Liver (tissue), 3 donors: ENCODE results near the gene PTPMT1.

Source experiments
- GABPA ChIP-seq, 2 donors: IDR thresholded peaks in 1 of 2; conservative IDR thresholded peaks in 1 of 2; 2 replicates each; pipeline ENCODE4 v1.6.1; 2016; ENCODE audit warnings: antibody characterized with exemption in 2 of 2, mild to moderate bottlenecking in 1 of 2, moderate library complexity in 1 of 2
- YY1 ChIP-seq: IDR thresholded peaks from 2 replicates; pipeline ENCODE4 v1.6.1; 2016; ENCODE audit warnings: antibody characterized with exemption, mild to moderate bottlenecking
- TF ChIP-seq, protein P1 (sequence below): fragments of 150-350 bp; IDR thresholded peaks from 2 replicates; pipeline ENCODE4 v1.5.1; 2017; ENCODE audit warnings: improper control_type of control experiment, low read depth, low read length; ENCODE audit not compliant: missing input control
- donor health status: healthy.
- donor health status: healthy.

DNA sequence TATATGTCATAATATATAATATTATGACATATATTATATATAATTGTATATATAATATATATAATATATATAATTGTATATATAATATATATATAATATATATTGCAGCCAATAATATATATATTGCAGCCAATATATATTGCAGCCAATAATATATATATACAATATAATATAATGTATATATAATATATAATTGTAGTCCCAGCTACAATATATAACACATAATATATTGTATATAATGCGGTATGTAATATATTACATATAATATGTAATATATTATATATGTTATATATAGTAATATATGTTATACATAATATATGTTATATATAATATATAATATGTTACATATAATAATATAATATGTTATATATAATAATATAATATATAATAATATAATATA lies 6.7 kb upstream of the PTPMT1 start:
- TF ChIP-seq, protein P1, sequence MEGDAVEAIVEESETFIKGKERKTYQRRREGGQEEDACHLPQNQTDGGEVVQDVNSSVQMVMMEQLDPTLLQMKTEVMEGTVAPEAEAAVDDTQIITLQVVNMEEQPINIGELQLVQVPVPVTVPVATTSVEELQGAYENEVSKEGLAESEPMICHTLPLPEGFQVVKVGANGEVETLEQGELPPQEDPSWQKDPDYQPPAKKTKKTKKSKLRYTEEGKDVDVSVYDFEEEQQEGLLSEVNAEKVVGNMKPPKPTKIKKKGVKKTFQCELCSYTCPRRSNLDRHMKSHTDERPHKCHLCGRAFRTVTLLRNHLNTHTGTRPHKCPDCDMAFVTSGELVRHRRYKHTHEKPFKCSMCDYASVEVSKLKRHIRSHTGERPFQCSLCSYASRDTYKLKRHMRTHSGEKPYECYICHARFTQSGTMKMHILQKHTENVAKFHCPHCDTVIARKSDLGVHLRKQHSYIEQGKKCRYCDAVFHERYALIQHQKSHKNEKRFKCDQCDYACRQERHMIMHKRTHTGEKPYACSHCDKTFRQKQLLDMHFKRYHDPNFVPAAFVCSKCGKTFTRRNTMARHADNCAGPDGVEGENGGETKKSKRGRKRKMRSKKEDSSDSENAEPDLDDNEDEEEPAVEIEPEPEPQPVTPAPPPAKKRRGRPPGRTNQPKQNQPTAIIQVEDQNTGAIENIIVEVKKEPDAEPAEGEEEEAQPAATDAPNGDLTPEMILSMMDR, result no peak
- TF ChIP-seq GABPA (IDR thresholded peaks at IDR 0.05 in 1 of 2, conservative IDR thresholded peaks at IDR 0.05 in 1 of 2), result no peak
- TF ChIP-seq YY1, result no peak
